GM12865 (cell line): ENCODE measurements around the gene GPRIN3.

Source experiments
- DNase-seq: peaks from one replicate; pipeline ENCODE4 v3.0.0; 2010; ENCODE audit warnings: low read depth
- H3K4me3 ChIP-seq: 2 replicates; pipeline ENCODE4 v1.5.1; 2011; ENCODE audit warnings: mild to moderate bottlenecking, low read depth, low read length, control low read depth
- CTCF ChIP-seq: IDR thresholded peaks from 2 replicates; pipeline ENCODE4 v1.5.1; 2011; ENCODE audit warnings: low read length, control low read depth, low read depth, inconsistent platforms; ENCODE audit not compliant: insufficient read depth; ENCODE audit errors: missing control alignments

GPRIN3 gene

DNA sequence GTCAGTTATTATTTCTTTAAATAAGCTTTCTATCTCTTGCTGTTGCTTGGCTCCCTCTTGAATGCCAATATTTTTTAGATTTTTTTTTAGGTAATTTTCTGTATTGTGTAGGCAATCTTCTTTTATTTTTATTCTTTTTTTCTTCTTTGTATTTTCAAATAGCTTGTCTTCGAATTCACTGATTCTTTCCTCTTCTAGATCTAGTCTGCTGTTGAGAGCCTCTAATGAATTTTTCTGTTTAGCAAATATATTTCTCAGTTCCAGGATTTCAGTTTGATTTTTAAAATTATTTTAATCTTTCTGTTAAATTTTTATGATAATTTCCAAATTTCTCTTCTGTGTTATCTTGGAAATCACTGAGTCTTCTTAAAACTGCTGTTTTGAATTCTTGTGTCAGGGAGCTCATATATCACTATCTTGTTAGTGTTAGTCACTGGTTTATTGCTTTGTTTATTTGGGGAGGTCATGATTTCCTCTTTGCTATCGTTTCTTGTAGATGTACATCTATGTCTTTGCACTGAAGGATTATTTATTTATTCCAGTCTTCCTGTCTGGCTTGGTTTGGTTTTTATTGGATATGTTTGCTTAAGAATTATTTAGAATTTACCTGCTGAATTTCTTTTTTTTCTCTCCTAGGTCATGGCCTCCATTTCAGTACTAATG lies 39.9 kb upstream of the GPRIN3 start:
- TF ChIP-seq CTCF, result no peak
- no peak for DNase-seq
- no peak overlapping the region for H3K4me3 ChIP-seq

DNA sequence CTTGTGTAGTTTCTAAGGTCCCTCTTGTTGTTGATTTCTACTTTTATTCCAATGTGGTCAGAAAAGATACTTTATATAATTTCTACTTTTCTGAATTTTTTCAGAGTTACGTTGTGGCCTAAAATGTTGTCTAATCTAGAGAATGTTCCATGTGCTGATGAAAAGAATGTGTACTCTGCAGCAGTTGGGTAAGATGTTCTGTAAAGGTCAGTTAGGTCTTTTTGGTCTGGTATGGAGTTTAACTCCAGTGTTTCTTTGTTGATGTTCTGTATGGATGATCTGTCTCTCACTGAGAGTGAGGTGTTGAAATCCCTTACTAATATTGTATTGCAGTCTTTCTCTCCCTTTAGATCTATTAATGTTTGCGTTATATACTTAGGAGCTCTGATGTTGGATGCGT lies 37.0 kb upstream of the GPRIN3 start:
- no peak for TF ChIP-seq CTCF
- DNase-seq, result no peak
- no peak overlapping the region for H3K4me3 ChIP-seq

DNA sequence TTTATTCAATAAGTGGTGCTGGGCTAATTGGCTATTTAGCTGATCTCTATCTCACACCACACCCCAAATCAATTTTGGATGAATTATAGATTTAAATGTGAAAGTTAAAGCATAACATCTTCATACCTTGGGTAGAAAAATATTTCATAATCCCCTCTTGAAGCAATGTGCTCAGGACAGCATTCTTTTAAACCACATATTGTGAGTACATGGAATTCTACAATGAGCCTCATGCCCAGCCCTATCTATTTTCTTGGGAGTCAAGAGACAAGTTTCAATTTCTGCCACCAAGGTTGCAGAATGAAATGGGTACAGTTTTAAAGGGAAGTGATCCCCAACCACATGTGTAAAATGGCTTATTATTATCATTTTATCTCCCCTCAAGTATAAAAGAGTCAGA lies 30.6 kb upstream of the GPRIN3 start:
- DNase-seq, result no peak
- no peak for TF ChIP-seq CTCF
- H3K4me3 ChIP-seq, result no peak overlapping the region

DNA sequence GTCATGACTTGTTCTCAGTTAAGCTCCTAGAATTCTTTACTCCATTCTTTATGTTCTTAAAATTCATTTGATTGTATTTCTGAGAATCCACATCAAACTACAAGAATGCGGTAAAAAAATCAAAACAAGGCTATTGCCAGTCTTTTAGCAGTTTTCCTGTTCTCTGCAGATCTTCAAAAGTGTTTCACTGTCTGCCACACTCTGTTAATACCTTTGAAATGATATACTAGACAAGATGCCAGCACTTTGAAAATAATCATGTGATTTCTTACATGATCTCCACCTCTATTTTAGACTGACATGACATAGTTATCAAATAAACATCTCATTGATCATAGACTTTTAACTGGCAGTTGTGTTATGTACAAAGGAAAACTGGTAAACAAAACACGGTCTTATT lies 30.1 kb upstream of the GPRIN3 start:
- TF ChIP-seq CTCF, result no peak
- no peak for DNase-seq
- no peak overlapping the region for H3K4me3 ChIP-seq

DNA sequence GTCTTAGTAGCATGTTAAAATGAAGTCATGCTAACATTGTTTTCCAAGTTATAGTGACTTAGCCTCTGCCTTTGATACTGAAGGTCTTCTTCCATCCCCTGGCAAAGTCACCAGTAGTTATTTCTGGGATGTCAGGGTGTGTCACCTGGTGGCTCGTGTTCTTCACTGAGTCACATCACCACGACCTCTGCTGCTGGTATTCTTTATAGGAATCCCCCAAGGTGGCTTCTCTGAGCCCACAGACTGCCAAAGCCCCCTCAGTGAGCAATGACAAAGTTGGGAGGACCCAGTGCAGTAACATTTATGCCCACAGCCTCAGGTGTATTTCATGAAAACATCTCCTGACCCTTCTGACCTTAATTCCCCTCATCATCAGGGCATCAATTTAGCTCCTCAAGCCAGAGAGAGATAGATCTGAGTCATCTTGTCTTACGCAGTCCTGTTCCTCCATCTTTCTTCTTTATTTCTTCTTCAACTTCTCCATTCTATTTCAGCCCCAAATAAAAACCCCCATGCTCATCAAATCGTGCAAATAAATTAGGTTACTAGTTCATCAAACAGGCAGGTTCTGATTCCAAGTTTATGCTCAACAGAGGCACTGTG lies 29.3 kb upstream of the GPRIN3 start:
- DNase-seq, result no peak
- H3K4me3 ChIP-seq, result no peak overlapping the region
- no peak for TF ChIP-seq CTCF

DNA sequence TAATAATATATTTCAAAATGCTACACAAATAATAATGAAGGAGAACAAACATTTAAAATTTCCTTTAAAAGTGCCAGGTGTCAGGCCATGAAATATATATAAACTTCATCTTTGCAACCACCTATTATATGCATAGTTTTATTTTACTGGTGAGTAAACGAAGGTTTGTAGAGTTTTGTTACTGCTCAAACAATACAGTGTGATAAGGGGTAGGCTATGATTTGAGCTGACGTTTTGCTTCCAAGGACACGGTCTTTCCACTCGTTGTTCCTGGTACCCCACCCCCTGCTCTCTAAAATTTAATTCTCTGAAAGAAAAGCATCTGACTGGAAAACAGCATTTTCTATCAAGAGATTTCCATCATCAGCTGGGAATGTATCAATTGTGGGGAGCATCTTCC lies 27.2 kb upstream of the GPRIN3 start:
- DNase-seq, result no peak
- no peak for TF ChIP-seq CTCF
- no peak overlapping the region for H3K4me3 ChIP-seq

GRCh38 chr4:89334311-89334710 lies 26.7 kb upstream of the GPRIN3 start:
- DNase-seq, result no peak
- TF ChIP-seq CTCF, result no peak
- H3K4me3 ChIP-seq, result no peak overlapping the region
